ENCODE measurements around the gene MAPK10.

MAPK10 gene

GRCh38 chr4:86386817-86387415 is 27.1 kb upstream of the MAPK10 start:
- H3K4me1 ChIP-seq (ENCODE audit: control insufficient read depth, insufficient read depth, low read length): no peaks in the 10 kb centered on the region
- no peak overlapping the region for H3K27ac ChIP-seq (ENCODE audit: extremely low read depth, low read depth, low read length)
- TF ChIP-seq ZNF112 (tag by site-specific recombination; IDR thresholded peaks at IDR 0.05): no peak
- TF ChIP-seq, protein P1, sequence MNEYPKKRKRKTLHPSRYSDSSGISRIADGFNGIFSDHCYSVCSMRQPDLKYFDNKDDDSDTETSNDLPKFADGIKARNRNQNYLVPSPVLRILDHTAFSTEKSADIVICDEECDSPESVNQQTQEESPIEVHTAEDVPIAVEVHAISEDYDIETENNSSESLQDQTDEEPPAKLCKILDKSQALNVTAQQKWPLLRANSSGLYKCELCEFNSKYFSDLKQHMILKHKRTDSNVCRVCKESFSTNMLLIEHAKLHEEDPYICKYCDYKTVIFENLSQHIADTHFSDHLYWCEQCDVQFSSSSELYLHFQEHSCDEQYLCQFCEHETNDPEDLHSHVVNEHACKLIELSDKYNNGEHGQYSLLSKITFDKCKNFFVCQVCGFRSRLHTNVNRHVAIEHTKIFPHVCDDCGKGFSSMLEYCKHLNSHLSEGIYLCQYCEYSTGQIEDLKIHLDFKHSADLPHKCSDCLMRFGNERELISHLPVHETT (tag by site-specific recombination; IDR thresholded peaks at IDR 0.05): no peak
- TF ChIP-seq MYNN (tag by site-specific recombination; IDR thresholded peaks at IDR 0.05; ENCODE audit: borderline replicate concordance): no peak
- no peak for TF ChIP-seq ZNF416 (tag by site-specific recombination; IDR thresholded peaks at IDR 0.05)
- no peak for TF ChIP-seq ZNF664 (tag by site-specific recombination; IDR thresholded peaks at IDR 0.05)
- no peak for TF ChIP-seq ZNF133 (tag by site-specific recombination; IDR thresholded peaks at IDR 0.05)
- no peak for TF ChIP-seq ZNF549 (tag by site-specific recombination; IDR thresholded peaks at IDR 0.05)
- no peak for TF ChIP-seq KLF10 (tag by site-specific recombination; IDR thresholded peaks at IDR 0.05)
- TF ChIP-seq, protein P2, sequence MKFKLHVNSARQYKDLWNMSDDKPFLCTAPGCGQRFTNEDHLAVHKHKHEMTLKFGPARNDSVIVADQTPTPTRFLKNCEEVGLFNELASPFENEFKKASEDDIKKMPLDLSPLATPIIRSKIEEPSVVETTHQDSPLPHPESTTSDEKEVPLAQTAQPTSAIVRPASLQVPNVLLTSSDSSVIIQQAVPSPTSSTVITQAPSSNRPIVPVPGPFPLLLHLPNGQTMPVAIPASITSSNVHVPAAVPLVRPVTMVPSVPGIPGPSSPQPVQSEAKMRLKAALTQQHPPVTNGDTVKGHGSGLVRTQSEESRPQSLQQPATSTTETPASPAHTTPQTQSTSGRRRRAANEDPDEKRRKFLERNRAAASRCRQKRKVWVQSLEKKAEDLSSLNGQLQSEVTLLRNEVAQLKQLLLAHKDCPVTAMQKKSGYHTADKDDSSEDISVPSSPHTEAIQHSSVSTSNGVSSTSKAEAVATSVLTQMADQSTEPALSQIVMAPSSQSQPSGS (tag by site-specific recombination; IDR thresholded peaks at IDR 0.05; ENCODE audit: low read depth): no peak
- TF ChIP-seq PBX3 (CRISPR knock-in tag; IDR thresholded peaks at IDR 0.05): no peak
- TF ChIP-seq SP3 (tag by site-specific recombination; IDR thresholded peaks at IDR 0.05): no peak
- TF ChIP-seq, protein P3, sequence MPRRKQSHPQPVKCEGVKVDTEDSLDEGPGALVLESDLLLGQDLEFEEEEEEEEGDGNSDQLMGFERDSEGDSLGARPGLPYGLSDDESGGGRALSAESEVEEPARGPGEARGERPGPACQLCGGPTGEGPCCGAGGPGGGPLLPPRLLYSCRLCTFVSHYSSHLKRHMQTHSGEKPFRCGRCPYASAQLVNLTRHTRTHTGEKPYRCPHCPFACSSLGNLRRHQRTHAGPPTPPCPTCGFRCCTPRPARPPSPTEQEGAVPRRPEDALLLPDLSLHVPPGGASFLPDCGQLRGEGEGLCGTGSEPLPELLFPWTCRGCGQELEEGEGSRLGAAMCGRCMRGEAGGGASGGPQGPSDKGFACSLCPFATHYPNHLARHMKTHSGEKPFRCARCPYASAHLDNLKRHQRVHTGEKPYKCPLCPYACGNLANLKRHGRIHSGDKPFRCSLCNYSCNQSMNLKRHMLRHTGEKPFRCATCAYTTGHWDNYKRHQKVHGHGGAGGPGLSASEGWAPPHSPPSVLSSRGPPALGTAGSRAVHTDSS (tag by site-specific recombination; IDR thresholded peaks at IDR 0.05): no peak
- no peak for TF ChIP-seq MZF1 (tag by site-specific recombination; IDR thresholded peaks at IDR 0.05; ENCODE audit: borderline replicate concordance)
- TF ChIP-seq ZNF280C (tag by site-specific recombination; IDR thresholded peaks at IDR 0.05): no peak
- no peak for TF ChIP-seq PRDM10 (tag by site-specific recombination; IDR thresholded peaks at IDR 0.05)
- TF ChIP-seq YY2 (tag by site-specific recombination; IDR thresholded peaks at IDR 0.05): no peak
- no peak for TF ChIP-seq ELK4 (IDR thresholded peaks at IDR 0.05; ENCODE audit: borderline replicate concordance, low read depth, low read length)
- no peak for TF ChIP-seq ZNF184 (tag by site-specific recombination; IDR thresholded peaks at IDR 0.05)
- no peak overlapping the region for H3K4me3 ChIP-seq (ENCODE audit: low read depth, low read length)
- H3K36me3 ChIP-seq (ENCODE audit: control insufficient read depth in 2 of 2, insufficient read depth in 1 of 2, low read length in 2 of 2): no peaks in the 10 kb centered on the region
- CTCF ChIA-PET: interaction anchor here (0.6 kb wide), 1 partner anchor 15 kb away, joined by 3 read pairs; no protein-coding TSS in a partner anchor
- POLR2A ChIA-PET: no interaction called here
- H3K9me3 ChIP-seq (ENCODE audit: control insufficient read depth, insufficient read depth, low read depth, low read length): no peaks in the 10 kb centered on the region

Measured in HEK293 (cell line).